ENCODE data around the gene CAPZA1. TPM values are rescaled to one million over a fixed set of nuclear protein-coding genes. Genes with fewer than 3 reads are reported as not detected.

The CAPZA1 gene
- total and polyA plus RNA-seq, 4 donors: 28.6 to 74.8 (median 48.9) TPM

- 93% methylated on average over 9 of the region's 9 CpGs for WGBS
- Histone ChIP-seq H3K27me3 (ENCODE audit: control insufficient read depth in 4 of 4, insufficient read depth in 4 of 4, low read length in 3 of 4) (no peaks in the 10 kb centered on the region), H3K4me3 (ENCODE audit: low read depth in 1 of 3, low read length in 3 of 3) (no peak overlapping the region), H3K27ac (ENCODE audit: low read depth in 1 of 2, low read length in 2 of 2) (no peak overlapping the region), H3K9me3 (ENCODE audit: control insufficient read depth in 4 of 4, low read length in 3 of 4) (no peaks in the 10 kb centered on the region), H3K4me1 (ENCODE audit: control insufficient read depth in 4 of 4, insufficient read depth in 4 of 4, low read length in 3 of 4) (no peaks in the 10 kb centered on the region), H3K9ac (ENCODE audit: low read depth in 1 of 2, low read length in 2 of 2) (no peak overlapping the region), H3K36me3 (ENCODE audit: control insufficient read depth in 4 of 4, insufficient read depth in 3 of 4, low read depth in 1 of 4, low read length in 3 of 4) (peaks cover 4 to 39% (median 25%) of the 10 kb centered on the region in 4 donors)
- TF ChIP-seq HNF4G (IDR thresholded peaks at IDR 0.05) (no peak), ZBTB33 (IDR thresholded peaks at IDR 0.05) (no peak), FOXA1 (IDR thresholded peaks at IDR 0.05) (no peak), EGR1 (IDR thresholded peaks at IDR 0.05; ENCODE audit: low read depth in 2 of 2) (no peak), ATF3 (IDR thresholded peaks at IDR 0.05) (no peak), TAF1 (conservative IDR thresholded peaks at IDR 0.05) (no peak), RXRA (IDR thresholded peaks at IDR 0.05) (no peak), RAD21 (IDR thresholded peaks at IDR 0.05) (no peak), YY1 (IDR thresholded peaks at IDR 0.05) (no peak), HNF4A (conservative IDR thresholded peaks at IDR 0.05) (no peak), REST (IDR thresholded peaks at IDR 0.05) (no peak), JUND (IDR thresholded peaks at IDR 0.05) (no peak), NR2F2 (IDR thresholded peaks at IDR 0.05) (no peak)
- peak; percentile 19 for DNase-seq (ENCODE audit: low spot score)
Observed at GRCh38 chr1:112689196-112689841, 69.7 kb downstream of the CAPZA1 start.

DNA sequence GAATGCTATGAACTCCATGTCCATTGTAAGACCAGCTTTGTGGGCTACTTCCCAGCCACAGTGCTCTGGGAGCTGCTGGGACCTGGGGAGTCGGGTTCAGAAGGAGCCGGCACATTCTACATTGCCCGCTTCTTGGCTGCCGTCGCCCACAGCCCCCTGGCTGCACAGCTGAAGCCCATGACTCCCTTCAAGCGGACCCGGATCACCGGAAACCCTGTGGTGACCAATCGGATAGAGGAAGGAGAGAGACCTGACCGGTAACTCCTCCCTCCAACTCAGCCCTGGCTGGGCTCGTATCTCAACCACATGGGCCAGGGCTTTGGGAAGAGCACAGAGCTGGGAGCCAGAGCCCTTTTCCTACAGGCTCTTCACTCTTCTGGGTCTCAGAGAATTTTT lies 70.2 kb downstream of the CAPZA1 start:
- DNase-seq (ENCODE audit: low spot score): no peak
- H3K4me1 ChIP-seq (ENCODE audit: control insufficient read depth in 4 of 4, insufficient read depth in 4 of 4, low read length in 3 of 4): no peaks in the 10 kb centered on the region

More for the DNA sequence above, 70.2 kb downstream of the CAPZA1 start:
- Histone ChIP-seq H3K4me3 (ENCODE audit: low read depth in 1 of 3, low read length in 3 of 3) (no peak overlapping the region), H3K27me3 (ENCODE audit: control insufficient read depth in 4 of 4, insufficient read depth in 4 of 4, low read length in 3 of 4) (no peaks in the 10 kb centered on the region), H3K9me3 (ENCODE audit: control insufficient read depth in 4 of 4, low read length in 3 of 4) (no peaks in the 10 kb centered on the region), H3K36me3 (ENCODE audit: control insufficient read depth in 4 of 4, insufficient read depth in 3 of 4, low read depth in 1 of 4, low read length in 3 of 4) (peaks cover 4 to 44% (median 27%) of the 10 kb centered on the region in 4 donors), H3K27ac (ENCODE audit: low read depth in 1 of 2, low read length in 2 of 2) (no peak overlapping the region), H3K9ac (ENCODE audit: low read depth in 1 of 2, low read length in 2 of 2) (no peak overlapping the region)
- TF ChIP-seq HNF4A (conservative IDR thresholded peaks at IDR 0.05): no peak
- TF ChIP-seq ZBTB33 (IDR thresholded peaks at IDR 0.05): no peak
- no peak for TF ChIP-seq RAD21 (IDR thresholded peaks at IDR 0.05)
- TF ChIP-seq FOXA1 (IDR thresholded peaks at IDR 0.05): no peak
- WGBS: 96% methylated on average over 11 of the region's 11 CpGs
